ENCODE measurements around the gene ZNF175. TPM values are rescaled to one million over a fixed set of nuclear protein-coding genes. Genes with fewer than 3 reads are reported as not detected.

The ZNF175 gene
- polyA plus RNA-seq, 1 experiment, result 6.3 TPM

- H3K4me3 ChIP-seq (ENCODE audit: low read depth, low read length), result no peak overlapping the region
- H3K27me3 ChIP-seq (ENCODE audit: control insufficient read depth, insufficient read depth, low read length), result no peaks in the 10 kb centered on the region
- no peak for DNase-seq (ENCODE audit: low read depth)
- no peaks in the 10 kb centered on the region for H3K36me3 ChIP-seq (ENCODE audit: control insufficient read depth, insufficient read depth, low read length)
- TF ChIP-seq CTCF (IDR thresholded peaks at IDR 0.05; ENCODE audit: insufficient read depth, low read depth, low read length), result no peak
- ChIA-PET CTCF (no interaction called here), POLR2A (no interaction called here)
Observed at GRCh38 chr19:51550848-51551672, 20.0 kb upstream of the ZNF175 start.

GRCh38 chr19:51551673-51552432 is 19.2 kb upstream of the ZNF175 start:
- Histone ChIP-seq H3K27me3 (ENCODE audit: control insufficient read depth, insufficient read depth, low read length) (no peaks in the 10 kb centered on the region), H3K4me3 (ENCODE audit: low read depth, low read length) (no peak overlapping the region), H3K36me3 (ENCODE audit: control insufficient read depth, insufficient read depth, low read length) (no peaks in the 10 kb centered on the region)
- POLR2A ChIA-PET, result no interaction called here
- CTCF ChIA-PET, result no interaction called here
- no peak for TF ChIP-seq CTCF (IDR thresholded peaks at IDR 0.05; ENCODE audit: insufficient read depth, low read depth, low read length)
- no peak for DNase-seq (ENCODE audit: low read depth)

GRCh38 chr19:51552608-51552995 is 18.5 kb upstream of the ZNF175 start:
- ChIA-PET CTCF (no interaction called here), POLR2A (no interaction called here)
- TF ChIP-seq CTCF (IDR thresholded peaks at IDR 0.05; ENCODE audit: insufficient read depth, low read depth, low read length), result no peak
- no peak for DNase-seq (ENCODE audit: low read depth)
- H3K4me3 ChIP-seq (ENCODE audit: low read depth, low read length), result no peak overlapping the region
- H3K36me3 ChIP-seq (ENCODE audit: control insufficient read depth, insufficient read depth, low read length), result no peaks in the 10 kb centered on the region
- H3K27me3 ChIP-seq (ENCODE audit: control insufficient read depth, insufficient read depth, low read length), result no peaks in the 10 kb centered on the region

- no peak for TF ChIP-seq CTCF (IDR thresholded peaks at IDR 0.05; ENCODE audit: insufficient read depth, low read depth, low read length)
- no peak for DNase-seq (ENCODE audit: low read depth)
Observed at GRCh38 chr19:51552996-51553725, 17.9 kb upstream of the ZNF175 start.

GRCh38 chr19:51559240-51559639 is 11.8 kb upstream of the ZNF175 start:
- Histone ChIP-seq H3K4me3 (ENCODE audit: low read depth, low read length) (no peak overlapping the region), H3K27me3 (ENCODE audit: control insufficient read depth, insufficient read depth, low read length) (no peaks in the 10 kb centered on the region), H3K36me3 (ENCODE audit: control insufficient read depth, insufficient read depth, low read length) (no peaks in the 10 kb centered on the region)
- ChIA-PET POLR2A (no interaction called here), CTCF (no interaction called here)
- TF ChIP-seq CTCF (IDR thresholded peaks at IDR 0.05; ENCODE audit: insufficient read depth, low read depth, low read length), result no peak
- DNase-seq (ENCODE audit: low read depth), result no peak

More at GRCh38 chr19:51552996-51553725, 17.9 kb upstream of the ZNF175 start:
- no peaks in the 10 kb centered on the region for H3K36me3 ChIP-seq (ENCODE audit: control insufficient read depth, insufficient read depth, low read length)
- ChIA-PET POLR2A (no interaction called here), CTCF (no interaction called here)
- no peaks in the 10 kb centered on the region for H3K27me3 ChIP-seq (ENCODE audit: control insufficient read depth, insufficient read depth, low read length)
- H3K4me3 ChIP-seq (ENCODE audit: low read depth, low read length), result no peak overlapping the region

All from BJ (cell line).